ENCODE measurements around the gene RELA.
A peak's percentile ranks its signal among the peaks of the same experiment; 100 is the strongest.
"Not testable (repeated sequence)": the region's sequence is repeated elsewhere in the genome, so short reads cannot be mapped to it uniquely, and the experiment has no call there.

RELA gene

GRCh38 chr11:65672180-65672860 lies 9.6 kb upstream of the RELA start:
- DNase-seq (ENCODE audit: low read depth, low spot score): no peak

- DNase-seq (ENCODE audit: low read depth, low spot score): no peak
These were observed 1.0 kb upstream of the RELA start for GRCh38 chr11:65663639-65664200.

GRCh38 chr11:65662247-65662798 lies 393 bp downstream of the RELA start:
- DNase-seq (ENCODE audit: low read depth, low spot score): no peak

- DNase-seq (ENCODE audit: low read depth, low spot score): no peak
These were observed 993 bp downstream of the RELA start for GRCh38 chr11:65661599-65662246.

GRCh38 chr11:65660908-65661307 lies 1.8 kb downstream of the RELA start:
- DNase-seq (ENCODE audit: low read depth, low spot score): not testable (repeated sequence)

GRCh38 chr11:65660038-65660437 lies 2.7 kb downstream of the RELA start:
- no peak for DNase-seq (ENCODE audit: low read depth, low spot score)

GRCh38 chr11:65658174-65659021 lies 4.3 kb downstream of the RELA start:
- no peak for DNase-seq (ENCODE audit: low read depth, low spot score)

GRCh38 chr11:65657426-65657825 lies 5.3 kb downstream of the RELA start:
- no peak for DNase-seq (ENCODE audit: low read depth, low spot score)

- no peak for DNase-seq (ENCODE audit: low read depth, low spot score)
These were observed 7.0 kb downstream of the RELA start for GRCh38 chr11:65655570-65656332.

- DNase-seq (ENCODE audit: low read depth, low spot score): no peak
These were observed 8.1 kb downstream of the RELA start for GRCh38 chr11:65654375-65655349.

- DNase-seq (ENCODE audit: low read depth, low spot score): no peak
These were observed 9.2 kb downstream of the RELA start for GRCh38 chr11:65653229-65654225.

GRCh38 chr11:65652511-65653228 lies 10.0 kb downstream of the RELA start:
- DNase-seq (ENCODE audit: low read depth, low spot score): peak; percentile 92

GRCh38 chr11:65651589-65652510 lies 10.9 kb downstream of the RELA start:
- DNase-seq (ENCODE audit: low read depth, low spot score): no peak

- DNase-seq (ENCODE audit: low read depth, low spot score): no peak
These were observed 11.5 kb downstream of the RELA start for GRCh38 chr11:65651339-65651588.

GRCh38 chr11:65650547-65651338 lies 12.0 kb downstream of the RELA start:
- DNase-seq (ENCODE audit: low read depth, low spot score): no peak

Measured in activated naive CD8-positive, alpha-beta T cell treated with anti-CD3 and anti-CD28 coated beads, Interleukin-2, amount 50 U/mL, for 16 hours (primary cell).